WTC11 (cell line): ENCODE data around the gene GRK4. TPM values are rescaled to one million over a fixed set of nuclear protein-coding genes. Genes with fewer than 3 reads are reported as not detected.

Experiments
- ATAC-seq: fragments of 200-7000 bp; cut with Tn5 transposase; 2 replicates; pipeline ENCODE4 v1.10.0; 2021; ENCODE audit warnings: mild to moderate bottlenecking, moderate library complexity
- CTCF ChIA-PET: fragments of 300-600 bp; sonication (Branson Sonifier 250); formaldehyde crosslinking; loops from one replicate; lab custom pipeline; 2021; ENCODE audit warnings: antibody characterized with exemption; lab: Charles Lee
- POLR2A ChIA-PET: fragments of 350-600 bp; sonication (Branson Sonifier 250); formaldehyde crosslinking; loops from one replicate; lab custom pipeline; 2021; ENCODE audit warnings: antibody characterized with exemption; lab: Charles Lee
- DNase-seq: peaks from one replicate; pipeline ENCODE4 v3.0.0; 2021; ENCODE audit warnings: low spot score
- H3K27ac Mint-ChIP-seq: 2 replicates; pipeline ENCODE4 v1.8.0; 2021; ENCODE audit warnings: mixed read lengths
- H3K27me3 Mint-ChIP-seq: 2 replicates; pipeline ENCODE4 v1.8.0; 2021; ENCODE audit warnings: low read depth, mild to moderate bottlenecking, moderate library complexity, mixed read lengths
- H3K36me3 Mint-ChIP-seq: 2 replicates; pipeline ENCODE4 v1.8.0; 2021; ENCODE audit warnings: mixed read lengths
- H3K4me1 Mint-ChIP-seq: 2 replicates; pipeline ENCODE4 v1.8.0; 2022; ENCODE audit warnings: mixed read lengths
- H3K4me3 Mint-ChIP-seq: 2 replicates; pipeline ENCODE4 v1.8.0; 2021; ENCODE audit warnings: mild to moderate bottlenecking, moderate library complexity, mixed read lengths
- H3K9me3 Mint-ChIP-seq: 2 replicates; pipeline ENCODE4 v1.8.0; 2021; ENCODE audit warnings: mixed read lengths
- AR ChIP-seq: fragments of 250-450 bp; sonication (Bioruptor Pico); IDR thresholded peaks from 2 replicates; pipeline ENCODE4 v1.9.0; 2021; ENCODE audit warnings: mild to moderate bottlenecking
- CDX4 ChIP-seq: fragments of 250-450 bp; sonication (Bioruptor Pico); IDR thresholded peaks from 2 replicates; pipeline ENCODE4 v1.9.0; 2021; ENCODE audit warnings: moderate library complexity, mild to moderate bottlenecking, inconsistent platforms, borderline replicate concordance
- E2F4 ChIP-seq: sonication (generic); formaldehyde crosslinking; IDR thresholded peaks from 2 replicates; pipeline ENCODE4 v1.8.1; 2022; ENCODE audit warnings: low read depth, mild to moderate bottlenecking, moderate library complexity, missing genetic modification reagents, borderline replicate concordance
- FOXK1 ChIP-seq: sonication (generic); formaldehyde crosslinking; IDR thresholded peaks from 2 replicates; pipeline ENCODE4 v1.8.0; 2022; ENCODE audit warnings: mild to moderate bottlenecking, moderate library complexity, missing genetic modification reagents
- IRF2 ChIP-seq: sonication (generic); formaldehyde crosslinking; IDR thresholded peaks from 2 replicates; pipeline ENCODE4 v1.8.0; 2022; ENCODE audit warnings: low read depth, missing genetic modification reagents, borderline replicate concordance
- KAT7 ChIP-seq: sonication (generic); formaldehyde crosslinking; IDR thresholded peaks from 2 replicates; pipeline ENCODE4 v1.8.1; 2023; ENCODE audit warnings: missing genetic modification reagents, mild to moderate bottlenecking, borderline replicate concordance
- MAX ChIP-seq: sonication (generic); formaldehyde crosslinking; IDR thresholded peaks from 2 replicates; pipeline ENCODE4 v1.8.0; 2022; ENCODE audit warnings: mild to moderate bottlenecking, missing genetic modification reagents
- MXD4 ChIP-seq: fragments of 250-450 bp; sonication (Bioruptor Pico); IDR thresholded peaks from 2 replicates; pipeline ENCODE4 v1.8.0; 2021; ENCODE audit warnings: mild to moderate bottlenecking, moderate library complexity, borderline replicate concordance
- NFATC4 ChIP-seq: fragments of 250-450 bp; sonication (Bioruptor Pico); IDR thresholded peaks from 2 replicates; pipeline ENCODE4 v1.9.0; 2021; ENCODE audit warnings: mild to moderate bottlenecking
- PRDM15 ChIP-seq: sonication (generic); formaldehyde crosslinking; IDR thresholded peaks from 2 replicates; pipeline ENCODE4 v1.8.0; 2022; ENCODE audit warnings: missing genetic modification reagents
- PREB ChIP-seq: sonication (generic); formaldehyde crosslinking; IDR thresholded peaks from 2 replicates; pipeline ENCODE4 v1.8.1; 2022; ENCODE audit warnings: mild to moderate bottlenecking, missing genetic modification reagents, moderate library complexity, borderline replicate concordance
- RELA ChIP-seq: sonication (generic); formaldehyde crosslinking; IDR thresholded peaks from 2 replicates; pipeline ENCODE4 v1.8.1; 2022; ENCODE audit warnings: missing genetic modification reagents, mild to moderate bottlenecking, borderline replicate concordance
- RORB ChIP-seq: fragments of 250-450 bp; sonication (Bioruptor Pico); IDR thresholded peaks from 2 replicates; pipeline ENCODE4 v1.9.0; 2021; ENCODE audit warnings: mild to moderate bottlenecking
- ZBTB43 ChIP-seq: sonication (generic); formaldehyde crosslinking; IDR thresholded peaks from 2 replicates; pipeline ENCODE4 v1.8.1; 2023; ENCODE audit warnings: mild to moderate bottlenecking, missing genetic modification reagents
- ZNF138 ChIP-seq: sonication (generic); formaldehyde crosslinking; conservative IDR thresholded peaks from 2 replicates; pipeline ENCODE4 v1.8.1; 2022; ENCODE audit warnings: mild to moderate bottlenecking, moderate library complexity, missing genetic modification reagents
- ZNF232 ChIP-seq: sonication (generic); formaldehyde crosslinking; IDR thresholded peaks from 2 replicates; pipeline ENCODE4 v1.8.0; 2022; ENCODE audit warnings: mild to moderate bottlenecking, missing genetic modification reagents
- ZNF416 ChIP-seq: fragments of 250-450 bp; sonication (Bioruptor Pico); IDR thresholded peaks from 2 replicates; pipeline ENCODE4 v1.9.0; 2021; ENCODE audit warnings: mild to moderate bottlenecking, inconsistent platforms
- ZNF512 ChIP-seq: sonication (generic); formaldehyde crosslinking; IDR thresholded peaks from 2 replicates; pipeline ENCODE4 v1.8.1; 2022; ENCODE audit warnings: missing genetic modification reagents, borderline replicate concordance
- ZNF671 ChIP-seq: fragments of 250-450 bp; sonication (Bioruptor Pico); IDR thresholded peaks from 2 replicates; pipeline ENCODE4 v1.8.0; 2021; ENCODE audit warnings: mild to moderate bottlenecking
- ZSCAN18 ChIP-seq: fragments of 250-450 bp; sonication (Bioruptor Pico); IDR thresholded peaks from 2 replicates; pipeline ENCODE4 v2.1.2; 2022; ENCODE audit warnings: mild to moderate bottlenecking, moderate library complexity
- total RNA-seq: library from RNA; stranded (reverse); gene quantifications from 3 replicates; pipeline ENCODE4 v1.2.3, GENCODE V29; 2021

The GRK4 gene
- total RNA-seq, 1 experiment from 2014 or later: 1.4 TPM

GRCh38 chr4:3021627-3022026, 58.3 kb downstream of the GRK4 start (continued):
- TF ChIP-seq PRDM15 (CRISPR knock-in tag): no peak
- no peak for TF ChIP-seq ZNF232
- TF ChIP-seq FOXK1 (CRISPR knock-in tag): no peak
- no peak for TF ChIP-seq ZNF512 (CRISPR knock-in tag)
- no peak for TF ChIP-seq RORB (CRISPR knock-in tag)
- TF ChIP-seq ZNF138 (CRISPR knock-in tag): no peak
- TF ChIP-seq E2F4 (CRISPR knock-in tag): no peak
- TF ChIP-seq MAX: no peak
- no peak for TF ChIP-seq IRF2 (CRISPR knock-in tag)
- TF ChIP-seq CDX4 (CRISPR knock-in tag): no peak
- no peak for TF ChIP-seq ZSCAN18
- no peak for TF ChIP-seq MXD4 (CRISPR knock-in tag)
- TF ChIP-seq KAT7: no peak

GRCh38 chr4:3022112-3022511, 58.7 kb downstream of the GRK4 start:
- peaks cover 9% of the 10 kb centered on the region for H3K4me1 Mint-ChIP-seq
- ATAC-seq: no peak
- H3K27me3 Mint-ChIP-seq: no peaks in the 10 kb centered on the region
- H3K36me3 Mint-ChIP-seq: no peaks in the 10 kb centered on the region
- H3K9me3 Mint-ChIP-seq: peaks cover 4% of the 10 kb centered on the region
- H3K27ac Mint-ChIP-seq: no peak overlapping the region
- H3K4me3 Mint-ChIP-seq: no peak overlapping the region
- POLR2A ChIA-PET: no interaction called here
- CTCF ChIA-PET: interaction anchor here (1.6 kb wide), 1 partner anchor 13 kb away, joined by 5 read pairs; no protein-coding TSS in a partner anchor
- no peak for DNase-seq
- TF ChIP-seq MAX: no peak
- no peak for TF ChIP-seq ZNF416 (CRISPR knock-in tag)
- no peak for TF ChIP-seq ZBTB43 (CRISPR knock-in tag)
- no peak for TF ChIP-seq PREB (CRISPR knock-in tag)
- TF ChIP-seq AR (CRISPR knock-in tag): no peak
- no peak for TF ChIP-seq NFATC4 (CRISPR knock-in tag)
- no peak for TF ChIP-seq ZNF671
- TF ChIP-seq RELA (CRISPR knock-in tag): no peak
